Mesothelial cell of epicardium (in vitro differentiated cells): ENCODE measurements around the gene ZNF160. TPM values are rescaled to one million over a fixed set of nuclear protein-coding genes. Genes with fewer than 3 reads are reported as not detected.
A peak's percentile ranks its signal among the peaks of the same experiment; 100 is the strongest.

Source experiments
- DNase-seq, 2 experiments: peaks; one replicate each; pipeline ENCODE4 v3.0.0; 2021; ENCODE audit warnings: low spot score in 2 of 2; ENCODE audit not compliant: unreplicated experiment in 2 of 2
- H3K27ac Mint-ChIP-seq: 2 replicates; pipeline ENCODE4 v1.8.0; 2021; ENCODE audit warnings: mixed read lengths
- H3K27me3 Mint-ChIP-seq: 2 replicates; pipeline ENCODE4 v1.8.0; 2021; ENCODE audit warnings: low read depth, mixed read lengths
- H3K36me3 Mint-ChIP-seq: 2 replicates; pipeline ENCODE4 v1.8.0; 2021; ENCODE audit warnings: mixed read lengths
- H3K4me1 Mint-ChIP-seq: 2 replicates; pipeline ENCODE4 v1.8.0; 2021; ENCODE audit warnings: mixed read lengths
- H3K4me3 Mint-ChIP-seq: 2 replicates; pipeline ENCODE4 v1.8.0; 2021; ENCODE audit warnings: mild to moderate bottlenecking, moderate library complexity, mixed read lengths
- H3K9me3 Mint-ChIP-seq: 2 replicates; pipeline ENCODE4 v1.8.0; 2021; ENCODE audit warnings: mixed read lengths
- CTCF ChIP-seq: fragments of 200-600 bp; sonication (generic); IDR thresholded peaks from one replicate; pipeline ENCODE4 v1.5.0; 2021; ENCODE audit warnings: antibody characterized with exemption; ENCODE audit not compliant: unreplicated experiment
- total RNA-seq: library from RNA; stranded (reverse); gene quantifications from 3 replicates; pipeline ENCODE4 v1.2.1, GENCODE V29; 2021

ZNF160 gene
- total RNA-seq, 1 donor from 2014 or later: 71.0 TPM

GRCh38 chr19:53094754-53095575 lies 8.3 kb downstream of the ZNF160 start:
- Mint-ChIP-seq H3K36me3 (peaks cover 34% of the 10 kb centered on the region), H3K27ac (peak overlapping the region; percentile 6), H3K4me1 (peaks cover 13% of the 10 kb centered on the region), H3K4me3 (peak overlapping the region; percentile 9), H3K9me3 (no peaks in the 10 kb centered on the region), H3K27me3 (no peaks in the 10 kb centered on the region)
- no peak for TF ChIP-seq CTCF
- DNase-seq: no peak

- no peak for DNase-seq
- TF ChIP-seq CTCF: no peak
- no peak overlapping the region for H3K4me3 Mint-ChIP-seq
- peaks cover 34% of the 10 kb centered on the region for H3K36me3 Mint-ChIP-seq
- H3K4me1 Mint-ChIP-seq: peaks cover 12% of the 10 kb centered on the region
- H3K9me3 Mint-ChIP-seq: no peaks in the 10 kb centered on the region
- H3K27me3 Mint-ChIP-seq: no peaks in the 10 kb centered on the region
- no peak overlapping the region for H3K27ac Mint-ChIP-seq
These were observed 10.5 kb downstream of the ZNF160 start for GRCh38 chr19:53092723-53093122.

GRCh38 chr19:53091413-53092254 lies 11.6 kb downstream of the ZNF160 start:
- H3K36me3 Mint-ChIP-seq: peaks cover 36% of the 10 kb centered on the region

GRCh38 chr19:53088091-53088490 lies 15.1 kb downstream of the ZNF160 start:
- Mint-ChIP-seq H3K4me3 (no peak overlapping the region), H3K4me1 (peaks cover 2% of the 10 kb centered on the region), H3K36me3 (peaks cover 50% of the 10 kb centered on the region), H3K27me3 (no peaks in the 10 kb centered on the region), H3K9me3 (peaks cover 2% of the 10 kb centered on the region), H3K27ac (no peak overlapping the region)
- TF ChIP-seq CTCF: no peak
- DNase-seq: no peak

More at GRCh38 chr19:53091413-53092254, 11.6 kb downstream of the ZNF160 start:
- no peak for TF ChIP-seq CTCF
- DNase-seq: no peak
- Mint-ChIP-seq H3K9me3 (no peaks in the 10 kb centered on the region), H3K27me3 (no peaks in the 10 kb centered on the region), H3K4me3 (no peak overlapping the region), H3K4me1 (peaks cover 7% of the 10 kb centered on the region), H3K27ac (no peak overlapping the region)

- Mint-ChIP-seq H3K27me3 (no peaks in the 10 kb centered on the region), H3K4me3 (no peak overlapping the region), H3K4me1 (peaks cover 2% of the 10 kb centered on the region), H3K36me3 (peaks cover 59% of the 10 kb centered on the region), H3K9me3 (peaks cover 5% of the 10 kb centered on the region), H3K27ac (peak overlapping the region; percentile 51)
- no peak for TF ChIP-seq CTCF
- no peak for DNase-seq
These were observed 16.3 kb downstream of the ZNF160 start for GRCh38 chr19:53086949-53087348.
